Muscle of back (tissue), 11 donors: ENCODE data around the gene HNRNPA2B1. TPM values are rescaled to one million over a fixed set of nuclear protein-coding genes. Genes with fewer than 3 reads are reported as not detected.
"Not testable (repeated sequence)": the region's sequence is repeated elsewhere in the genome, so short reads cannot be mapped to it uniquely, and the experiment has no call there.

Experiments
- DNase-seq, 3 donors: peaks; one replicate each; pipeline versions ENCODE4 v3.0.0 to v3.0.0-alpha.2; 2013
- polyA plus RNA-seq, 10 donors: library from polyadenylated mRNA; unstranded; fragments of 120-200 nt; gene quantifications; one replicate each; pipeline ENCODE4 v1.2.1, GENCODE V29; 2013; ENCODE audit not compliant: insufficient read length in 10 of 10

The HNRNPA2B1 gene
- polyA plus RNA-seq, 10 donors, result 649 to 890 (median 776) TPM

DNA sequence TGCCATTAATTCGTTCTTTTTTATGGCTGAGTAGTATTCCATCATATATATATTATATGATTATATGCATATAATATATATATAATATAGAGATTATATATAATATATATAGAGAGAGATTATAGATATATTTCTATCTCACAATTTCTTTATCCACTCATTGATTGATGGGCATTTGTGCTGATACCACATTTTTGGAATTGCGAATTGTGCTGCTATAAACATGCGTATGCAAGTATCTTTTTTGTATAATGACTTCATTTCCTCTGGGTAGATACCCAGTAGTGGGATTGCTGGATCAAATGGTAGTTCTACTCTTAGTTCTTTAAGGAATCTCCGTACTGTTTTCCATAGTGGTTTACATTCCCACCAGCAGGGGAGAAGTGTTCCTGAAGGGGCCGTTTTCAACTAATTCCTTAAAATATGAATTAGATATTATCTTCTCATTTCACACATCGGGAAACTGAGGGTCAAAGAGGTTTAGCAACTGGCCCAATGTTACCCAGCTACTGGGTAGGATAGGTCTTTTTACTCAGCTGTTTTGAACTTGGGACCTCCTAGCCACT lies 32.0 kb downstream of the HNRNPA2B1 start:
- DNase-seq, result no peak

DNA sequence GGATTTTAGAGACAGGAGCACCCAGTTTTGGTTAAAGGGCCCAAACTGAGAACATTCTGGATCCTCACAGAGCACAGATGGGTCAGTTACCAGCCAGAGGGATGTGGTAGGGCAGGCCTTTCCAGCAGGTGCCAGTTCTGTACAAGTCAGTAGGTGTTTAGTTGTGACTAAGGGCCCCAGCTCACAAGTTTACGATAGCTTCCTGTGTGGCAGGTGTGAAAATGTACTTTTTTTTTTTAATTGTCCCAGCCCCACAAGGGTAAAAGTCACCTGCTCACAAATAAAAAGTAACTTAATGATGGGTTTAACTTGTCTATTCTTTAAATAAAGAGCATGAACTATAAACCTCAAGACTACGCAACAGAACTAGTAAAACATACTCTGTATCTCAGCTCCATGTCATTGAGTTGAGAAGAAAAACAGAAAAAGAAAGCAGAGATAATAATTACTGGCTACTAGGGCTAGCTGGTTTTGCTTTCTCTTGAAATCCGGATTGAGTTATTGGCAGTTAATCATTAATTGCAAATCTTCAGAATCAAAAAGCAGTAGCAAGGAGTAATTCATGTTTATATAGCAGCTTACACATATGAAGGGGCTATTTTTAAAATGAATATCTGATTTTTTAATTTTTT lies 33.1 kb downstream of the HNRNPA2B1 start:
- DNase-seq, result no peak

DNA sequence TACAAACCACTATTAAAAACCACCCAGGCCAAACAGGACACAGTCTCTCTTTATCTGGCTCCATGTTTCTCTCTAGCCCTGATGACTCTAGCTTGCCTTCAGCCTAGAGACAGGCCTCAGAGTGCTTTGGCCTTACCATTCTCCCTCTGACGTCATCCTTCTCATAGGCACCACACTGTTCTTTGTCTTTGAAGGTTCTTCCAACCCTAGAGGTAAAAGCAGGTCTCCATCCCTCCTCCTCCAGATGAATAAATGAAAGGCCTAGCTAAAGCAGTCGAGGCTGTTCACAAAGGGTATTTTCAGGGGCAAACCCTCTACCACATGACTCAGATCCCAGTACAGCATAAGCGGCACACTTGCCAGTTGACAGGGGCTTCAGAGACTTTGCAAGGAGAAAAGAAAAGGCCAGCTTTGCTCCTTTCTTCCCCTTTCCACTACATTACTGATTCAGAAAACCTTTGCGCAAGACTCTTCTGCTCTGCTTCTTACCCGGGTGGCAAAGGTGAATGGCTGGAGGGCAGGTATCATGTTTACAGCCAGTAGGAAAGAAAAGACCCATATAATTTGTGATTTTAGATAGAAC lies 33.8 kb downstream of the HNRNPA2B1 start:
- DNase-seq, result no peak

DNA sequence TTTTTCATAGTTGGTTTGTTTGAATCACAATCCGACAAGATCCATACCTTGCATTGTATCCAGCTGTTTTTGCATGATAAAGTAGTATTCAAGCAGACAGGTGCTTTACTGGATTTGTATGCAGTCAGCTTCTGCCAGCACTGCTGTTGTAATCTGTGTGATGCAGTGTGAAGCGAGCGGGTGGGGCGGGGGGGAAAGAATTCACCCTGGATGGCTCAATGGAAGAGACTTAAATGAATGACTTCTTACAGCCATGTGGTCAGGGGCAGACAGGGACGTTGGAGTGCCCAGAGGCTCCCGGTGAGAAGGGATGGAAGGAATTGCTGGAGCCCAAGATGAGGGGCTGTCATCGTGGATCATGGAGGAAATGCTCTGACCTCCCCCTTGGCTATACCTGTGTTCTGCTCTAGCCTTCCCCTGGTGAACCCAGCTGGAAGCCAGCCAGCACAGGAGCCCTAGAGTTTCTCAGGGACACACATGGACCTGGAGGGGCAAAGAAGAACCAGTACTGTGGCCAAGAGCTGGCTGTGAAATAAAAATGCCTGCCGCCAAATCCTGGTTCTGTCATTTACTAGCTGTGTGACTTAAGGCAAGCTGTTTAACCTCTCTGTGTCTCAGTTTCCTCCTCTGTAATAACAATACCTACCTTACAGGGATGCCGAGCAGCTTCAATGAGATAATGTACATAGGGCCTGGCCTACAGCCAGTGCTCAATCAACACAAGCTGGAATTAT lies 34.4 kb downstream of the HNRNPA2B1 start:
- no peak for DNase-seq

DNA sequence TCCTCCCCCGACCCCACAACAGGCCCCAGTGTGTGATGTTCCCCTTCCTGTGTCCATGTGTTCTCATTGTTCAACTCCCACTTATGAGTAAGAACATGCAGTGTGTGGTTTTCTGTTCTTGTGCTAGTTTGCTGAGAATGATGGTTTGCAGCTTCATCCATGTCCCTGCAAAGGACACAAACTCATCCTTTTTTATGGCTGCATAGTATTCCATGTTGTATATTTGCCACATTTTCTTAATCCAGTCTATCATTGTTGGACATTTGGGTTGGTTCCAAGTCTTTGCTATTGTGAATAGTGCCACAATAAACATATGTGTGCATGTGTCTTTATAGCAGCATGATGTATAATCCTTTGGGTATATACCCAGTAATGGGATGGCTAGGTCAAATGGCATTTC lies 36.7 kb downstream of the HNRNPA2B1 start:
- DNase-seq, result not testable (repeated sequence)

DNA sequence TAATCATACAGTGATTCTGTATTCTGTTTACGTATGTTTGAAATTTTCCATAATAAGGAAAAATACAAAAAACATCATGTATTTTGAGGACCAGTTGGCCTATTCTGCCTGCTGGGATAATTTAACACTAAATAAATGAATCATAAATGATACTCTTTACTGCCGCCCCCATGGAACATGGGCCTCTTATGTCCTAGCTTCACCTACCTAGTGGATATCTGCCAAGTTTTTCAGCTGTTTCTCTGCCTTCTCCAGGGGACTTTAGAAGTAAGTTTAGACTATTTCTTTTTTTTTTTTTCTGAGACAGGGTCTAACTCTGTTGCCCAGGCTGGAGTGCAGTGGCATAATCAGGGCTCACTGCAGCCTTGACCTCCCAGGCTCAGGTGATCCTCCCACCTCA lies 38.1 kb downstream of the HNRNPA2B1 start:
- DNase-seq, result no peak

DNA sequence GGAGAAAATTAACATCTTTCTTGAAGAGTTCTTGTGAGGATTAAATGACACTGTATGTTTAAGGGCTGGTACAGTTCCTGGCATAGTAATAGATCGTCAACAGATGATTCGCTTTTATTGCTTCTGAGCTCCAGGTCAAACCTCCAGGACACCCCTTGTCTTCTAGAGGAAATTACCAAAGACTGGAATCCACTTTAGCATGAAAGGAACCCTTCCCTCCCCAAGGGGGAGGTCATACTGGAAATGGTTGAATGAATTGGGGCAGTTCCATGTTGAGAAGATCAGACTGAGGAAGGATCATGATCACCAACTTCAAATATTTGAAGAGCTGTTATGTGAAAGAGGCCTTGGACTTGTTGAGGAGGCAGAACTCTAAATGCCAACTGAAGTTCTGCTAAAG lies 39.6 kb downstream of the HNRNPA2B1 start:
- DNase-seq, result no peak

DNA sequence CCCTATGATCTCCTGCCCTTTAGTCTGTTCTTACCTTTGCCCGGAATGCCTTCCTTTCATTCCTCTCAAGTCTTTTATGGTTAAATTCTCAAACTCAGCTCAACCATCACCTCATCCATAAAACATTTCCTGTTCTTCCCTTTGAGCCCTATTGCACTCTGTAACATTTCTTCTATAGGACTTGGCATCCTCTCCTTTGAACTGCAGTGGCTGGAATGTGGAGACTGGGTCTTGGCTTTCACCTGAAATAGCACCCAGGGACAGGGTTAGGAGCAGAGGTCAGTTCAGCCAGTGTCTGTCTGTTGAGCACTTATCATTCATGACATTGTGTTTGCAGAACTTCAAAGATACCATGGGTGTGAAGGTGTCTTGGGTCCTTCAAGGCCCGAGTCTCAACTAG lies 41.3 kb downstream of the HNRNPA2B1 start:
- DNase-seq, result no peak

DNA sequence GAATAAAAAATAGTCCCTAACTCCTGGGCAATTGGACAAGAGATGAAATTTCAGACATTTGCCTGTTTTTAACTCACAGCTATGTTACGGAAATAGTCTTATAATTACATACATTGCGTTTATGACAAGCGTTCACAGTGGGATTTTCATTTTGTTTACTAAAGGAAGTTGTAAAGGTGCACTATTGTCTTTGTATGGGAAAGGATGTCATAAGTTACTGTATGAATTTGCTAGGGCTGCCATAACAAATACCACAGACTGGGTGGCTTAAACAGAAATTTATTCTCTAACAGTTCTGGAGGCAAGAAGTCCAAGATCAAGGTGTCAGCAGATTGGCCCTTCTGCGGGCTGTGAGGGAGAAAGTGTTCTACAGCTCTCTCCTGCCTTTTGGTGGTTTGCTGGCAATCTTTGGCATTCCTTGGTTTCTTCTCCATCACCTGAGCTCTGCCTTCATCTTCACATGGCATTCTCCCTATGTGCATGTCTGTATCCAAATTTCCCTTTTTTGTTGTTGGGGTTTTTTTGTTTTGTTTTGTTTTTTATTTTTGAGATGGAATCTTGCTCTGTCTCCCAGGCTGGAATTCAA lies 42.9 kb downstream of the HNRNPA2B1 start:
- no peak for DNase-seq

DNA sequence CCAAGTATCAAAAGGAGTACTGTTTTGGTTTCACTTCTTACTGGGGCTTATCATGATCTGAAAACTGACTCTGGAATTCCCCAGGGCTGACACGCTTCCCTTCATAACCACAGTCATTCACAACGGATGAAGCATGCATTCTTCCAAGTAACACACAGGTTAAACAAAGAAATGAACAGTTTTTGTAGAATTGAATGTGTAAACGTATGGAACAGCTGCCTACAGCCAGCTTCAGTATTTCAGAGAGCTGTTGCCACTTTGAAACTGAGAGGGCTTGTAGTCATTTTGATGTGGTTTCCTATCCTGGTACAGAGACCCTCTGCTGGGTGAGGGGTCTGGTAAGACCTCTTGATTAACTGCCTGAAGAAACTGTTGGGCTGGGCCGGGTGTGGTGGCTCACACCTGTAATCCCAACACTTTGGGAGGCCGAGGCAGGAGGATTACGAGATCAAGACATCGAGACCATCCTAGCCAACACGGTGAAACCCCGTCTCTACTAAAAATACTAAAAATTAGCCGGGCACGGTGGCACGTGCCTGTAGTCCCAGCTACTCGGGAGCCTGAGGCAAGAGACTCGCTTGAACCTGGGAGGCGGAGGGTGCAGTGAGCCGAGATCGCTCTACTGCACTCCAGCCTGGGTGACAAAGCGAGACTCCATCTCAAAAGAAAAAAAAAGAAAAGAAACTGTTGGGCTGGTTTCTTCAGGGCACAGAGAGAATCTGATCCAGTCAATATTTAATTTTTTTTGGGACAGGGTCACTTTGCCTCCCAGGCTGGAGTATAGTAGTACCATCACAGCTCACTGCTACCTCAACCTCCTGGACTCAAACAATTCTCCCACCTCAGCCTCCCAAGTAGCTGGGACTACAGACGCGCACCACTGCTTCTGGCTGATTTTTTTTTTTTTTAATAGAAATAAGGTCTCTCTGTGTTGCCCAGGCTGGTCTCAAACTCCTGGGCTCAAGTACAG lies 43.8 kb downstream of the HNRNPA2B1 start:
- DNase-seq, result peak in 1 of 3 donors; percentile 76

DNA sequence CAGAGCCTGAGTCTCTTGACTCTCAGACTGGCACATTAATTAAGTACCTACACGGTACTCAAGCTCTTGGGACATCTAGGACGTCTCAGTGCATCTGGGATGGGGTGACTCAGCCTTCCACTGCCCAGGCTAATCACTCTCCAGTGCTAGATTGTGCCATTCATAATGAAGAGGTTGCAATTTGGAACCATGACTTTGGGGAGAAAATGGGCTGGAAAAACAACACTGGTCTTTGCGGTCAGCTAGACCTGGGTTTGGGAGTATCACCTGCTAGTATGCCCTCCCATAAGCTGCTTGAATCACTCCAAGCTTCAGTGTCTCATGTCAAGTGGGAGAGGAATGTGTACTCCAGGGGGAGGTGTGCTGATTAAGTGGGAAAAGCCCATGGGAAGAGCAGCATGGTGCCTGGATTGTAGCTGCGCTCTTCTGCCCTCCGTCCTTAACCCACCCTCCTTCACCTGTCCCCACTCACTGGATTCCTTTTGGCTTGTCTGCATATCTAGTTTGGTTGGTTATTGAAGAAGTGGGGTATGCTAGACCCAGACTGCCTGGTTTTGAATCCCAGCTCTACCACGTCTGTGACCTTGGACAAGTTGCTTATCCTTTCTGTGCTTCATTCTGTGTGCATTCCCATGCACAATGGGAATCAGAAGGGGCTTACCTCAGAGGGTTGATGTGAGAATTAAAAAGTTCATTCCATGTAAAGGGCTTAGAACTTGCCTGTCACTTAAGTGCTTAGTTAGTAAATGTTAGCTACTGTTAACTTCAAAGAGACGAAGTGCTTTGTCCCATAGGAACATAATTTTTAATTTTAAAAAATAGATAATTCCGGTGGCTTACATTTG lies 44.8 kb downstream of the HNRNPA2B1 start:
- DNase-seq, result no peak

DNA sequence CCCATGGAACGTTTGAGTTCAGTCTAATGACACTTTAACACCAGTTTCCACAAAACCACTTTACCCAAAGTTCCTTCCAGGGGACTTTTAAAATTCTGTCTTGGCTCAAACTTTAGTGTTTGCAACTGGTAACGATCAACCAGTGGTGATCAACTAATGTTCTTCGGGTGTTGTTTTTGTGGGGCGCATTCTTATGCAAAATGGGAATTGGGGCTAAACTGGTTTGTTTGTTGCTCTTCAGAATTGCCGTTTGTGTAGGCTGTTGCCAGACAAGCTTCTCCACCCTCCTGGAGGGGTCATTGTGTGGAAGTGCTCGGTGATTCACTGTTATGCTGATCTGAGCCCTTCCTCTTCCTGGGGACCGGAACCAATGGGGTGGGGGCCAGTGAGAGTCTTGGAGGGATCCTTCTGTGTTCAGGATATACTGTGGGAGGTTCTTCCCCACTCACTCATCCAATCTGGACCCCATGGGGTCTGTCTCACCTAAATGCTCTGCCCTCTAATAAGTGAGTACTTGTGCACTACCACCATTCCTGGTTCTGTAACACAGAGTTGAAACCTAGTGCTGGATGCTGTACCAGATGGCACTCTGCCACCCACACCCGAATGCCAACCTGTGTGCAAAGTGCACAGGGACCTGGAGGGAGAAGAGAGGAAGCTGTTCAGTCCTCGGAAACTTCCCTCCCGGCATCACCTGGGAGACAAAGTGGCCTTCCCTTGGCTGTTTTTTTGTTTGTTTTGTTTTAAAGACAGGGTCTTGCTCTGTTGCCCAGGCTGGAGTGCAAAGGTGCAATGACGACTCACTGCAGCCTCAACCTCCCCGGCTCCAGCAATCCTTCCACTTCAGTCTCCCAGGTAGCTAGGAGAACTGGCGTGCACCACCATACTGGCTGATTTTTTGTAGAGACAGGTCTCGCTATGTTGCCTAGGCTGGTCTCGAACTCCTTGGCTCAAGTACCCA lies 46.4 kb downstream of the HNRNPA2B1 start:
- no peak for DNase-seq

DNA sequence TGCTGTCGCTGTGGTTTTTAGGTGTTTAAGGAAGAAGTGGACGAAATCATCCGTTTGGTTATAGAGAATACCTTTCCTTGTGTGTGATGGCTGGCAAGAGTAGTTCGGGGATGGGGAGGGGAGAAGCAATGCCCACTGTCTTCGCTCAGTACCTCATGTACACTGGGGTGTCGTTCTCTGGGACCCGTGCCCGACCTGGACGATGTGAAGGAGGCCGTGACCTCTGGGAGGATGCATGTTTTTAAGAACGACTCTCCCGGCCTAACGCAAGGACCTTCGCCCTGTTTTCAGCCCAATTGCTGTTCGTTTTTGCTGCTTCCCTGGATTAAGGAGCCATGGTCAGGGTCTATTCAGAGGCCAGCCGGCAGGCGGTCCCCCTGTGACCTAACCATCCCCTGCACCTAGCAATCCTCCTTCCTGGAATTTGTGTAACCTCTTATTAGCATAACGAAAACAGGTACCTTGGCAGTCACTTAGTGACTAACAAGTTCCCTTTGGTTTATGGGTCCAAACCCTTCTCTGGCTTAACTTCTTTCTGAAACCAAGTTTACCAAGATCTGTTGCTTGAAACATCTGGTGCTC lies 47.2 kb downstream of the HNRNPA2B1 start:
- peak in 1 of 3 donors; percentile 19 for DNase-seq

DNA sequence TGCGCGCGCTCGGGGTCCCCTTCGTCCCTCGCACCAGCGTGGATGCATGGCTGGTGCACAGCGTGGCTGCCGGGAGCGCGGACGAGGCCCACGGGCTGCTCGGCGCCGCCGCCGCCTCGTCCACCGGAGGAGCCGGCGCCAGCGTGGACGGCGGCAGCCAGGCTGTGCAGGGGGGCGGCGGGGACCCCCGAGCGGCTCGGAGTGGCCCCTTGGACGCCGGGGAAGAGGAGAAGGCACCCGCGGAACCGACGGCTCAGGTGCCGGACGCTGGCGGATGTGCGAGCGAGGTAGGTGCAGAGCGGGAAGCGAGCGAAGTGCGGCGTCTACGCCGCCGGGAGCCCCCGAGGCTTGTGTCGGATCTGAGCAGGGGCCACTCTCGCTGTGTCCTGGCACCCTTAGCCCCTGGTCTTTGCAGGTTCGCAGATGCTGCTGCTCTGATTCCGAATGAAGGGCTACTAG lies 47.7 kb downstream of the HNRNPA2B1 start:
- peak in 1 of 3 donors; percentile 20 for DNase-seq

DNA sequence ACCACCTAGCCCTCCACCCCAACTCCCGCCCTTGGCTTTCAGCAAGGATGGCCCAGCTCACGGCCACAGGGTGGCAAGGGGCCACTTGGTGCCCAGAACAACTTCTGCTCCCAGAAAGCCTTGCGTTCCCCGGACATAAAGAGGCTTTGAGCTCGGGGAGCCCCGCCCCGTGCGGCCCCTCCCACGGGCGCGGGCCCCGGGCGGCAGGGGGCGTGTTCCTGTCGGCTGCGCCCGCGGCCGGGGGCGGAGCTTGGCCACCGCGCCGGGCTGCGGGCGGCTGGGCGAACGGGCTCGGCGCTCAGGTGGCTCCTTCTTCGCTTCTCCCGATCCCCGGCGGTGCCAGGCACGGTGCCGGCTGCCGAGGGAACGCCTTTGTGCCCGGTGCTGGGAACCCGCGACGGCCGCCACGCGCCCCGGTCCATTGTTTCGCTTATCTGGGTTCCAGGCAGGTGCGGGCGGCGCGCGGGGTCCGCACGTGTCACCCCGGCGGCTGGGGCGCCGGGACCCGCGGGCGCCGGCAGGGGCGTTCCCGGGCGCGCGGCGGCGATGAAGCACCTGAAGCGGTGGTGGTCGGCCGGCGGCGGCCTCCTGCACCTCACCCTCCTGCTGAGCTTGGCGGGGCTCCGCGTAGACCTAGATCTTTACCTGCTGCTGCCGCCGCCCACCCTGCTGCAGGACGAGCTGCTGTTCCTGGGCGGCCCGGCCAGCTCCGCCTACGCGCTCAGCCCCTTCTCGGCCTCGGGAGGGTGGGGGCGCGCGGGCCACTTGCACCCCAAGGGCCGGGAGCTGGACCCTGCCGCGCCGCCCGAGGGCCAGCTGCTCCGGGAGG lies 48.4 kb downstream of the HNRNPA2B1 start, which contains the start of gene NFE2L3:
NFE2L3 (plus strand) TSS at position 246 of the 829 bp plus-strand sequence; CDS start at position 547, 301 bp downstream.
- peak; percentile 14 to 61 (median 36) for DNase-seq

DNA sequence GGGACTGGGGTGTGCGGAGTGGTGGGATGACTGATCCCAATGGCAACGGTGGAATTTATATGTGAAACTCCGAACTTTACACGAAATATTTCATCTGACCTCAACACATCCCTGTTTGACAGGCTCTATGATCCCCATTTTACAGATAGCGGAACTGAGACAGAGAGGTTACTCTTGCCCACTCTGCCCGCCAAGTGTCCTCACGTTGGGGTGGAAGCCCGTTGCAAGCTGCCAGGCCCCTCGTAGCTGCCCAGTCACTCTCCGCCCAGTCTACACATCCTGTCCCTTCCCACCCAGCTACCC lies 48.9 kb downstream of the HNRNPA2B1 start:
- DNase-seq, result no peak

DNA sequence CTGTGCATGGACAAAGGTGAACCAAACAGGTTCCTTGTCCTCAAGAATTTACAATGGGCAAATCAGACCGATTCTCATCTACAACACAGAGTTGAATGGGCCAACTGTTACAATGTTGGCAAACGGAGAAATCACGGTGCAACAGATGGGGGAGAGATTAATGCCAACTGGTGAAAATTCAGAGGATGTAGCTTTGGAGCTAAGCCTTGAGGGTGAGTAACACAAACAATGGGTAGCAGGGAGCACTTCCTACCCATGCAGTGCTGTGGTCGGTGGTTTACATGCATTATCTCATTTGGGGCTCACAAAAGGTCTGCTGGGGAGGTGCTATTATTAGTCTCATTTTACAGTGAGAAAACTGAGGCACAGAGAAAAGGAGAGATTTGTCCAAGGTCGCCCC lies 49.5 kb downstream of the HNRNPA2B1 start:
- no peak for DNase-seq
